GM13976 (cell line): ENCODE data around the gene CLIC5.

Experiments used
- DNase-seq: peaks from one replicate; pipeline ENCODE4 v3.0.0; 2012; ENCODE audit warnings: low spot score
- CTCF ChIP-seq: IDR thresholded peaks from 2 replicates; pipeline ENCODE4 v1.5.1; 2012; ENCODE audit warnings: borderline replicate concordance, mild to moderate bottlenecking; ENCODE audit not compliant: insufficient read depth; ENCODE audit errors: extremely low read depth, missing control alignments, control extremely low read depth
- in situ Hi-C: fragments of 300-500 bp; cut with MboI; formaldehyde crosslinking; loops from one replicate; pipeline ENCODE4 v1.12.0; 2022; ENCODE audit warnings: low sequenced_read_pairs, mixed read lengths, inconsistent platforms; ENCODE audit not compliant: unreplicated experiment

Gene CLIC5

GRCh38 chr6:45956176-45956575 lies 59.5 kb downstream of the CLIC5 start:
- in situ Hi-C loops, result no loop called here
- no peak for TF ChIP-seq CTCF
- DNase-seq, result no peak

- no peak for DNase-seq
- in situ Hi-C loops, result no loop called here
- TF ChIP-seq CTCF, result no peak
Observed at GRCh38 chr6:45955597-45955996, 60.1 kb downstream of the CLIC5 start.

GRCh38 chr6:45952546-45952945 lies 63.1 kb downstream of the CLIC5 start:
- no peak for DNase-seq
- no peak for TF ChIP-seq CTCF
- in situ Hi-C loops, result no loop called here

- DNase-seq, result no peak
- in situ Hi-C loops, result no loop called here
- TF ChIP-seq CTCF, result no peak
Observed at GRCh38 chr6:45952168-45952529, 63.5 kb downstream of the CLIC5 start.

- DNase-seq, result no peak
- no peak for TF ChIP-seq CTCF
- in situ Hi-C loops, result no loop called here
Observed at GRCh38 chr6:45951321-45952167, 64.1 kb downstream of the CLIC5 start.

- DNase-seq, result no peak
- no peak for TF ChIP-seq CTCF
- in situ Hi-C loops, result loop anchor here (25.0 kb wide), 1 partner anchor 263 kb away; no protein-coding TSS in a partner anchor
Observed at GRCh38 chr6:45949256-45949655, 66.4 kb downstream of the CLIC5 start.
